ENCODE data around the gene QPRT. TPM values are rescaled to one million over a fixed set of nuclear protein-coding genes. Genes with fewer than 3 reads are reported as not detected.

The QPRT gene
- total RNA-seq, 1 donor from 2014 or later: 85.9 TPM

- H3K27me3 Mint-ChIP-seq (ENCODE audit: low read depth, unreplicated experiment): peaks cover 2% of the 10 kb centered on the region
- H3K36me3 Mint-ChIP-seq (ENCODE audit: low read depth, unreplicated experiment): no peaks in the 10 kb centered on the region
- TF ChIP-seq CTCF (IDR thresholded peaks at IDR 0.05; ENCODE audit: insufficient read depth, low read depth, low read length): no peak
- TF ChIP-seq EZH2 (IDR thresholded peaks at IDR 0.05; ENCODE audit: insufficient read depth, low read length): no peak
- H3K4me1 ChIP-seq (ENCODE audit: insufficient read depth, low read length): no peaks in the 10 kb centered on the region
- no peaks in the 10 kb centered on the region for H3K79me2 ChIP-seq (ENCODE audit: insufficient read depth, low read length)
- H3K9ac ChIP-seq (ENCODE audit: low read length): no peak overlapping the region
- DNase-seq (ENCODE audit: low read depth) (no peak), FAIRE-seq (no peak)
- H2AFZ ChIP-seq (ENCODE audit: low read depth, low read length): no peak overlapping the region
- no peak overlapping the region for H3K27ac ChIP-seq (ENCODE audit: low read depth, low read length)
- H3K4me2 ChIP-seq (ENCODE audit: low read length): no peak overlapping the region
- no peaks in the 10 kb centered on the region for H3K27me3 ChIP-seq (ENCODE audit: insufficient read depth, low read length)
- peaks cover 2% of the 10 kb centered on the region for H3K9me3 Mint-ChIP-seq (ENCODE audit: unreplicated experiment)
- no peaks in the 10 kb centered on the region for H3K36me3 ChIP-seq (ENCODE audit: insufficient read depth, low read length)
- no peaks in the 10 kb centered on the region for H4K20me1 ChIP-seq (ENCODE audit: insufficient read depth, low read length)
- no peak overlapping the region for H3K27ac Mint-ChIP-seq (ENCODE audit: unreplicated experiment)
- no peak overlapping the region for H3K4me3 Mint-ChIP-seq (ENCODE audit: unreplicated experiment)
- no peaks in the 10 kb centered on the region for H3K4me1 Mint-ChIP-seq (ENCODE audit: low read depth, unreplicated experiment)
- H3K4me3 ChIP-seq (ENCODE audit: insufficient read depth, low read depth, low read length): no peak overlapping the region
- H3K9me3 ChIP-seq (ENCODE audit: insufficient read depth, low read depth, low read length): no peaks in the 10 kb centered on the region
Measured at GRCh38 chr16:29644338-29644857, 34.6 kb upstream of the QPRT start.

GRCh38 chr16:29644973-29645693 lies 33.8 kb upstream of the QPRT start:
- peaks cover 2% of the 10 kb centered on the region for H3K9me3 Mint-ChIP-seq (ENCODE audit: unreplicated experiment)
- H3K9me3 ChIP-seq (ENCODE audit: insufficient read depth, low read depth, low read length): no peaks in the 10 kb centered on the region
- H3K27ac Mint-ChIP-seq (ENCODE audit: unreplicated experiment): no peak overlapping the region
- no peak overlapping the region for H3K4me2 ChIP-seq (ENCODE audit: low read length)
- peaks cover 4% of the 10 kb centered on the region for H3K27me3 Mint-ChIP-seq (ENCODE audit: low read depth, unreplicated experiment)
- no peak overlapping the region for H3K4me3 ChIP-seq (ENCODE audit: insufficient read depth, low read depth, low read length)
- H3K36me3 Mint-ChIP-seq (ENCODE audit: low read depth, unreplicated experiment): no peaks in the 10 kb centered on the region
- H3K27ac ChIP-seq (ENCODE audit: low read depth, low read length): no peak overlapping the region
- no peaks in the 10 kb centered on the region for H4K20me1 ChIP-seq (ENCODE audit: insufficient read depth, low read length)
- no peak overlapping the region for H2AFZ ChIP-seq (ENCODE audit: low read depth, low read length)
- H3K79me2 ChIP-seq (ENCODE audit: insufficient read depth, low read length): no peaks in the 10 kb centered on the region
- no peak overlapping the region for H3K4me3 Mint-ChIP-seq (ENCODE audit: unreplicated experiment)
- H3K36me3 ChIP-seq (ENCODE audit: insufficient read depth, low read length): no peaks in the 10 kb centered on the region
- H3K4me1 ChIP-seq (ENCODE audit: insufficient read depth, low read length): no peaks in the 10 kb centered on the region
- FAIRE-seq: no peak
- TF ChIP-seq CTCF (IDR thresholded peaks at IDR 0.05; ENCODE audit: insufficient read depth, low read depth, low read length) (no peak), EZH2 (IDR thresholded peaks at IDR 0.05; ENCODE audit: insufficient read depth, low read length) (no peak)
- no peak for DNase-seq (ENCODE audit: low read depth)
- no peak overlapping the region for H3K9ac ChIP-seq (ENCODE audit: low read length)
- no peaks in the 10 kb centered on the region for H3K27me3 ChIP-seq (ENCODE audit: insufficient read depth, low read length)
- no peaks in the 10 kb centered on the region for H3K4me1 Mint-ChIP-seq (ENCODE audit: low read depth, unreplicated experiment)

- H3K9me3 ChIP-seq (ENCODE audit: insufficient read depth, low read depth, low read length): no peaks in the 10 kb centered on the region
- H4K20me1 ChIP-seq (ENCODE audit: insufficient read depth, low read length): no peaks in the 10 kb centered on the region
- FAIRE-seq (no peak), DNase-seq (ENCODE audit: low read depth) (no peak)
- no peaks in the 10 kb centered on the region for H3K27me3 ChIP-seq (ENCODE audit: insufficient read depth, low read length)
- Mint-ChIP-seq H3K27ac (ENCODE audit: unreplicated experiment) (no peak overlapping the region), H3K27me3 (ENCODE audit: low read depth, unreplicated experiment) (peaks cover 4% of the 10 kb centered on the region), H3K9me3 (ENCODE audit: unreplicated experiment) (peaks cover 2% of the 10 kb centered on the region), H3K36me3 (ENCODE audit: low read depth, unreplicated experiment) (no peaks in the 10 kb centered on the region), H3K4me1 (ENCODE audit: low read depth, unreplicated experiment) (no peaks in the 10 kb centered on the region), H3K4me3 (ENCODE audit: unreplicated experiment) (no peak overlapping the region)
- TF ChIP-seq CTCF (IDR thresholded peaks at IDR 0.05; ENCODE audit: insufficient read depth, low read depth, low read length) (no peak), EZH2 (IDR thresholded peaks at IDR 0.05; ENCODE audit: insufficient read depth, low read length) (no peak)
- H3K9ac ChIP-seq (ENCODE audit: low read length): no peak overlapping the region
- H3K4me2 ChIP-seq (ENCODE audit: low read length): no peak overlapping the region
- H3K36me3 ChIP-seq (ENCODE audit: insufficient read depth, low read length): no peaks in the 10 kb centered on the region
- H3K27ac ChIP-seq (ENCODE audit: low read depth, low read length): no peak overlapping the region
- H3K4me3 ChIP-seq (ENCODE audit: insufficient read depth, low read depth, low read length): no peak overlapping the region
- no peaks in the 10 kb centered on the region for H3K79me2 ChIP-seq (ENCODE audit: insufficient read depth, low read length)
- no peaks in the 10 kb centered on the region for H3K4me1 ChIP-seq (ENCODE audit: insufficient read depth, low read length)
- H2AFZ ChIP-seq (ENCODE audit: low read depth, low read length): no peak overlapping the region
Measured at GRCh38 chr16:29645694-29646187, 33.2 kb upstream of the QPRT start.
